ENCODE results near the gene NEGR1. TPM values are rescaled to one million over a fixed set of nuclear protein-coding genes. Genes with fewer than 3 reads are reported as not detected.

Gene NEGR1
- total RNA-seq, 6 donors from 2014 or later, result 3.1 to 14.7 (median 8.9) TPM

- no peaks in the 10 kb centered on the region for H3K27me3 ChIP-seq
- ATAC-seq (ENCODE audit: low FRiP score in 2 of 2) (no peak), DNase-seq (no peak)
- H3K27ac ChIP-seq, result no peak overlapping the region
- no peaks in the 10 kb centered on the region for H3K4me1 ChIP-seq
- TF ChIP-seq POLR2AphosphoS5 (IDR thresholded peaks at IDR 0.05), result no peak
- TF ChIP-seq EP300 (IDR thresholded peaks at IDR 0.05), result no peak
- TF ChIP-seq CTCF (IDR thresholded peaks at IDR 0.05), result no peak
- TF ChIP-seq POLR2A (IDR thresholded peaks at IDR 0.05), result no peak
- no peak overlapping the region for H3K4me3 ChIP-seq
- no peaks in the 10 kb centered on the region for H3K9me3 ChIP-seq
- no peaks in the 10 kb centered on the region for H3K36me3 ChIP-seq
- WGBS, 2 donors, result 81 to 83% methylated on average over 3 of the region's 3 CpGs
Observed at GRCh38 chr1:71603044-71603776, 679.1 kb downstream of the NEGR1 start.

- DNase-seq, result no peak
- no peak overlapping the region for H3K27ac ChIP-seq
- no peaks in the 10 kb centered on the region for H3K9me3 ChIP-seq
- TF ChIP-seq EP300 (IDR thresholded peaks at IDR 0.05) (no peak), CTCF (IDR thresholded peaks at IDR 0.05) (no peak), POLR2AphosphoS5 (IDR thresholded peaks at IDR 0.05) (no peak), POLR2A (IDR thresholded peaks at IDR 0.05) (no peak)
- no peak for ATAC-seq (ENCODE audit: low FRiP score in 2 of 2)
- no peaks in the 10 kb centered on the region for H3K27me3 ChIP-seq
- H3K4me3 ChIP-seq, result no peak overlapping the region
- H3K4me1 ChIP-seq, result no peaks in the 10 kb centered on the region
- H3K36me3 ChIP-seq, result no peaks in the 10 kb centered on the region
- 91 to 95% methylated on average over 2 of the region's 2 CpGs for WGBS, 2 donors
Observed at GRCh38 chr1:71600023-71600422, 682.3 kb downstream of the NEGR1 start.

- DNase-seq, result no peak
- Histone ChIP-seq H3K27me3 (no peaks in the 10 kb centered on the region), H3K4me3 (no peak overlapping the region), H3K36me3 (no peaks in the 10 kb centered on the region), H3K27ac (no peak overlapping the region), H3K4me1 (no peaks in the 10 kb centered on the region), H3K9me3 (no peaks in the 10 kb centered on the region)
- TF ChIP-seq POLR2A (IDR thresholded peaks at IDR 0.05) (no peak), EP300 (IDR thresholded peaks at IDR 0.05) (no peak), POLR2AphosphoS5 (IDR thresholded peaks at IDR 0.05) (no peak), CTCF (IDR thresholded peaks at IDR 0.05) (no peak)
- no peak for ATAC-seq (ENCODE audit: low FRiP score in 2 of 2)
- WGBS, 2 donors, result 41 to 61% methylated on average over 1 of the region's 1 CpG
Observed at GRCh38 chr1:71599306-71599705, 683.0 kb downstream of the NEGR1 start.

GRCh38 chr1:71593523-71593922 is 688.8 kb downstream of the NEGR1 start:
- H3K4me3 ChIP-seq, result no peak overlapping the region
- DNase-seq (no peak), ATAC-seq (ENCODE audit: low FRiP score in 2 of 2) (no peak)
- H3K9me3 ChIP-seq, result no peaks in the 10 kb centered on the region
- H3K4me1 ChIP-seq, result no peaks in the 10 kb centered on the region
- H3K36me3 ChIP-seq, result no peaks in the 10 kb centered on the region
- TF ChIP-seq CTCF (IDR thresholded peaks at IDR 0.05), result no peak
- TF ChIP-seq POLR2AphosphoS5 (IDR thresholded peaks at IDR 0.05), result no peak
- no peak for TF ChIP-seq EP300 (IDR thresholded peaks at IDR 0.05)
- no peak for TF ChIP-seq POLR2A (IDR thresholded peaks at IDR 0.05)
- no peak overlapping the region for H3K27ac ChIP-seq
- H3K27me3 ChIP-seq, result no peaks in the 10 kb centered on the region

- DNase-seq (no peak), ATAC-seq (ENCODE audit: low FRiP score in 2 of 2) (no peak)
- Histone ChIP-seq H3K4me3 (no peak overlapping the region), H3K36me3 (no peaks in the 10 kb centered on the region), H3K27me3 (no peaks in the 10 kb centered on the region), H3K4me1 (no peaks in the 10 kb centered on the region), H3K9me3 (no peaks in the 10 kb centered on the region), H3K27ac (no peak overlapping the region)
- WGBS, 2 donors, result 67 to 77% methylated on average over 9 of the region's 9 CpGs
- no peak for TF ChIP-seq POLR2A (IDR thresholded peaks at IDR 0.05)
- TF ChIP-seq POLR2AphosphoS5 (IDR thresholded peaks at IDR 0.05), result no peak
- TF ChIP-seq CTCF (IDR thresholded peaks at IDR 0.05), result no peak
- no peak for TF ChIP-seq EP300 (IDR thresholded peaks at IDR 0.05)
Observed at GRCh38 chr1:71592646-71593274, 689.6 kb downstream of the NEGR1 start.

Measured in upper lobe of left lung (tissue), 6 donors.